SKM-1 (cell line): ENCODE data around the gene IL1RAPL1.

Experiments
- DNase-seq: peaks from one replicate; lab custom pipeline; 2025; ENCODE audit not compliant: unreplicated experiment; lab: John Stamatoyannopoulos, UW

The IL1RAPL1 gene

DNA sequence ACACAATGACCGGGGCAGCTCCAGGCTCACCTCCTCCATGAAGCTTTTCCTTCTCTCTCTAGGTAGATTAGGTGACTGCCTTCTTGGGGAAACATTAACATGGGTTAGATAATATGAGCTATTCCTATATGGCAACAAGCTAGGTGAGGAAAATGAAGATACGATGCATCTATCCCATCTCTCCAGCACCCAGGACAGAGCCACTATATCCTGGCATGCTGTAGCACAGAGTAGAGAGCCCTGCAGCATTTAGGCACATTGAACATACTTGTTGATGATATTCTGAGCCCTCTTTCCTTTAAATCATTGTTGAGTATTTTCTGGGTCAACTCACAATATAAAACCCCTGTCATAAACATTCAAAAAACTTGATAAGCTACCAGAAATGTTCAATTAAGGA, 1133.9 kb downstream of the IL1RAPL1 start:
- no peak for DNase-seq

DNA sequence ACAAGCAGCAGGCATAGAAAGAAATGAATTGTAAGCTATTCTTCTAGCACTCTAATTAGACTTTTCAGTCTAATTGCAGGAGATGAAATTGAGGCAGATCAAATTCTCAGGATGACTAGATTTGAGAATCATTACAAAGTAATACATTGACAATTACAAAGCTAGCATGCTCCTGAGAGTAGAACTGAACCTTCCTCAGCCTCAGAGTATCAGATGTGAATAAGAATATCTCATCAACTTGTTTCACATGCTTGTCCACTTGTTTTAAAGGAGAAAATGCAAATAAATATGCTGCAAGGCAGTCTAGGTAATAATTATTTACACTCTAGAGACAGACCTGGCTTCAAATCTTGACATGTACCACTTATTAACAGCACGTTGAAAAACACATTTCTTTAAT, 1137.1 kb downstream of the IL1RAPL1 start:
- no peak for DNase-seq

DNA sequence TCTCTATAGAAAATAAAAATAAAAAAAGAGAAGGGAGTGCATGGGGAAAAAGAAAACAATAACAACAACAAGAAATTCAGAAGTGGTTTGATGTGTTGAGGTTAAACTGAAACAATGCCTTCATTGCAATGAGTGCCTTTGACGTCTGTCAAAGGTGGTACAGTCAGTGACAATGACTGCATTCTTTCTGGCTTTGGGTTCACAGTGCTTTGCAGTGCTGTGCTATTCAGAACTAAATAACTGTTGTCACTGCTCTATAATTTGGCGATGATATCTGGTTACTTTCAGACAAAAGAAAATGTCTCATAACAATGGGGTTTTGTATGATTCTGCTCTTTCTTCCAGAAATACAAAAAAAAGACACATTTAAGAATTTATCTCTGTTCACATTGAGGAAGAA, 1139.6 kb downstream of the IL1RAPL1 start:
- no peak for DNase-seq

DNA sequence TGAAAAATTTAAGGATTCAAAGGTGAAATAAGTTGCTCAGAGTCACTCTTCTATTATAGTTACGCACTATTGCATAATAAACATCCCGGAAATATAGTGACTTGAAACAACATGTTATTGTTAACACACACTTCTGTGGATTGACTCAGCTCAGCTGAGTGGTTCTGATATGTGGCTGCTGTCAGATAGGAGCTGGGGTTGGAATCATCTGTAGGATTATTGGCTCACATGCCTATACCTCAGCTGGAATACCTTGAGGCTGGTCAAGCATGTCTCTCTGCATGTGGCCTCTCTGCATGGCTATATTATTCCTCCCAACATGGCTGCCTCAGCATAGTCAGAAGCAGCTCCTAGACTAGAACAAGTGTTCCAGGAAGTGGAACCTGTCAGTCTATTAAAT, 1141.4 kb downstream of the IL1RAPL1 start:
- no peak for DNase-seq

DNA sequence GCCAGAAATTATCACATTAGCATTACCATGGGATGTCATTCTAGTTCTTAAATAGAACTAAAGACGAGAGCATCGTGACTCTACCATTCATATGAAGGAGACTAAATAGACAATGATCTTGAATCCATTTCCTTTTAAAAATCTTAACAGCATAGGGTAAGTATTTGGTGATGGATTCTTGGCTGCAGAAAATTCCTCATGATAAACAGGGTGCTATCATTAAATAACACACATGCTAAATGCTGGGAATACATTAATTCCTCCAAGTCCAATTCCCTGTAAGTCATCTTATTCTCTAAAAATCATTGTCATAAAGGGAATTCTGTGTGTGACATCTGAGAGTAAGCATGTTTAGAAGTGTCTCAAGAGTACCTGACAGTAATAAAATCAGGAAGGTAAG, 1157.7 kb downstream of the IL1RAPL1 start:
- DNase-seq: no peak

DNA sequence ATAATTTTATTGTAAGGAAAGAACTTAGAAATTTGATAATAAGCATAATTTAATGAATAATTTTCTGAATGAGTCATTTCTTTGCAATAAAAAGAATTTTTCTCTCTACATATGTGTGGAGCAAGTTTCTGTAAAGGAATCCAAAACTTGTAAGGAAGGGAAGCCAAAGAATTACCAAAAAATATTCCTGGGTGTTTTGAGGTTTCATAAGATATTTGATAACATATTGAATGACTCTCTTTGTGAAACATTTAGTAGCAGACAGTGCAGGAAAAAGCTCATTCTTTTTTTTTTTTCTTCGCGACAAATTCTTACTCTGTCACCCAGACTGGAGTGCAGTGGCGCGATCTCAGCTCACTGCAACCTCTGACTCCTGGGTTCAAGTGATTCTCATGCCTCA, 1159.1 kb downstream of the IL1RAPL1 start:
- no peak for DNase-seq

DNA sequence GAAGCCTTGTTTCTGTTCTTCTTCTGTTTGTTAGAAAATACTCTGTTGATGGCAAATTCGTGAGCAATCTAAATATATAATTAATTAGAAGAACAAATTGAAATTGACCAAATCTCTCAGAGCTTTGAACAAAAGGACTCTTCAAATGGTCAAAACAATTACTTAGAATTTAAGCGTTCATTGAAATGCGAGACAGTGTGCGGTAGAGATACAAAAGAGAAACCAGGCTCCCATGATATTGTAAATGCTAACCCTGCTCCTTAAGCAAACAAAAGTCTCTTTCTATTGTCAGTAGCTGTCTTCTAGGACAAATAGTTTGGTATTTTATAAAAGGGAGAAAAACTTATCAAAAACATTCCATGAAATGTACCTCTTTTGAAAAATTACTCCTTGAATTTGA, 1174.8 kb downstream of the IL1RAPL1 start:
- DNase-seq: no peak

DNA sequence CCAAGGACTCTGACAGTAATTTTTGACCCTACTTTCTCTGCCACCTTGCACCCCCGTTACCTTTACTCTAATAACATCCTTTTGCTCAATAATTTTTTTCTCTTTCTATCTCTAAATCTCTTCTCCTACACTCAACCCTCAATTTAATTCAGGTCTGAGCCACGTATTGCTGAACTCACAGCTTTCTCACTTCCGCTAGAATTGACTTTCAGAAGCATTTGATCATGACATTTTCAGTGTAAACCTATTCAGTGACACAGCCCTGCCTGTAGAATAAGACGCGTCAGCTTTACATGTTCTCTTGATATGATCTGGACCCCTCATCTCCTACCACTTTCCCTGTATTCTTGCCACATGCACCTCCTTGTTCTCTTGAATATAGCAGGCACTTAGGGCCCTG, 1188.6 kb downstream of the IL1RAPL1 start:
- no peak for DNase-seq

DNA sequence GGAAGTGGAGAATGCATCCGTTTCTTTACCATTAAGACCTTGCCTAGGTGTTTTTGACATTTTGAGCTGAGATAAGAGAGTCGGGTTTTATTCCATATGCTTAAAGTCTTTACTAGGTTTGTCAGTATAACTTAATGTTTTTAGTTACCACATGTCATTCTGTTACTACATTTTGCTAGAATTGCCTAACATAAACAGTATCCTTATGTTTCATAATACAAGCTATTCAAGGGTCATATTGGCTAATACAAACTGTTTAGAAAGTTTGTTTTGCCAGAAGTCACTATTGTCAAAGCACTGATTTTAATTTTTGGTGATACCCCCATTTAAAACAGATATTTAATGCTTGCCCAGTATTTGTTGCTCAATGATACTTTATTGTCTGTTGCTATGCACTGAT, 1200.4 kb downstream of the IL1RAPL1 start:
- no peak for DNase-seq

DNA sequence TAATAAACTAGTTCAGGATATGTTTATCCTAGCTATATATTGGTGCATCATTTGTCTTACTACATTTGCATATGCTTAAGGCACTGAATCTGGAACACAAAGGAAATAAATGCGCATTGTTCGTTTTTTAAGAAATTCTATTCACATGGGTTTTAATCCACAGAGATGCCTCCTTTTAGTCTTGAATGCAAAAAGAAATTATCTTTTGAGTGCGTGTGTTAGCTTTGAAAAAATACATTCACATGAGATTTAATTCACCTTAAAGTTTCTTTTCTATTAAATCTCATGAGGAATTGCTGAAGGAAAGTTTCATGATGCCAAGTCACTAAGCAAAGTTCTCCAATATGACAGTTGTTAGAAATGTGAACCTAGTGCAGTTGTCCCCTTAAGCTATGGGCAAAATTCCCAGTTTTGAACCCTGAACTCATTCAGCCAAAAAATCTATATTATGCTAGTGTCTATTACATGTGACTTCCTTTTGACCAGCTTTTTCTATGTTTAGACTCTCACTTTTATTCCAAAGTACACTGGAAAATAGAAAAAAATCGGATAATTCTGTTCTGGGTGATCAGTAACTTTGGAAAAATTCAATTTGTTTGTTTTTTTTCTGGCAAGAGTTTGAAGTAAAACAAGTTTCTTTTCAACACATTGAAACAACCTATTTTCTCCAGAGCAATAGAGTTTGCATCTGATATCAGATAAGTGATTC, 1201.9 kb downstream of the IL1RAPL1 start:
- no peak for DNase-seq

DNA sequence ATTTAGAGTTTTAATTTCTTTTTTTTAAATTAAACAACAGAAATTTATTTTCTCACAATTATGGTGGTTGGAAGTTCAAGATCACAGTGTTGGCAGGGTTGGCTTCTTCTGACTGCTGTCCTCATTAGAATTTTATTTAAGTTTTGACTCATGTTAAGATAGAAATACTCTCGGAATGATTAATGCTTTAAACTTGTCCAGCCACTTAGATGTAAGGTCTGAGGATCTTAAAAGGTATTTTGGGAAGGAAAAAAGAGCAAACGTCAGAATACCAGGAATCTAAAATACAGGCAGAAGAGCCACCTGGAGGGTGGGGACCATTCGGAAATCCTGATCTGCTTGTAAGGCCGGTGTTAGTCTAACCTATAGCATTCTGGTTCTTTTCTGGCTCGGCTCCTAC, 1205.1 kb downstream of the IL1RAPL1 start:
- no peak for DNase-seq

DNA sequence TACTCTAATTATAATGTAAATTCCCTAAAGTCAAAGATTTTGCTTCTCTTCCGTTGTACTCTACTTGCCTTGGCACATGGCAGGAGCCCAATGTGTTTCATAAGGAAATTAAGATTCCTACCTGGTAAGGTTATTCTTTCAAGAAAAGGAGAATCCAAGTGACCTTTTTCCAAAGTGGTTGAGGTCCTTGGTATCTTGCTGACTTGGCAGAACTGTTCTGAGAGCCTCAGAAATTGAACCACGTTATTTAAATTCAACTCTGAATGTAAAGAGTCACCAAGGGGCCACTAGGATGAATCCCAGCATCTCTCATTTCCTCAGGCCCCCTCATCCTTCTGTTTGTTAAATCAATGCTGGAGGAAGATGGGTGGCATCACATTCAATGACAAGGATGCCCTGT, 1209.9 kb downstream of the IL1RAPL1 start:
- no peak for DNase-seq

DNA sequence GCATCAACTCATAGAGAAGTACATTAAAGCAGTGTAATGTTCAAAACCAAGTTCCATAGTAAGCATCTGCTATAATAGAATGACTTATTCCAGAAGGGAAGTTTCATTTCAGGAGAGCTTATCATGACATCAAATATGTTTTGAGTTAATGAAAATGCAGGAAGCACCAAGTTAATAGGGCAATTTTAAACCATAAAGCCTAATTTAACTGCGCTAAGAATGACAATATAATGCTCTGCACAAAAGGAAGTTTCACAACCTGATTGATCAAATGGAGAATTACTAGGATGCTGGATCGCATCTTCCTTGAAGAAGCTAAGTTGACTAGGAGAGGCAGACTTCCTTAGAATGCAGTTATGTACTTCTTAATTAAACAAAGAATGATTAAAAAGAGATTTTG, 1211.2 kb downstream of the IL1RAPL1 start:
- no peak for DNase-seq

DNA sequence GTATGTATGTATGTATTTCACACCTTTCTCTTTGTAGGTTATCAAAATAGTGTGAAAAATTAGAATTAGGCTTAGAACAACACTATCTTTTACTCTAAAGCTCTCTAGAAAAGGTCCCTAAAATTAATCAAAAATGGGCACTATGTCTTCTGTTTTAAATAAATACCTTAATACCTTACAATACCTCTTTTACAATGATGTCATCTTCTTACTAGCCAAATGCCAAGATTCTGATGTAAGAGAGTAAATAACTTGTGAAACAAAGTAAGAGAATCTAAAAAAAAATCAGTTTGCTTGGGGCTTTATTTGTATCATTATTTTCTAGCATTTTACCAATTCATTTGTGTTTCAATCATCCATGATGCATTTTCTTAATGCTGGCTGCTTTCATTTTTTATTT, 1225.9 kb downstream of the IL1RAPL1 start:
- DNase-seq: no peak

DNA sequence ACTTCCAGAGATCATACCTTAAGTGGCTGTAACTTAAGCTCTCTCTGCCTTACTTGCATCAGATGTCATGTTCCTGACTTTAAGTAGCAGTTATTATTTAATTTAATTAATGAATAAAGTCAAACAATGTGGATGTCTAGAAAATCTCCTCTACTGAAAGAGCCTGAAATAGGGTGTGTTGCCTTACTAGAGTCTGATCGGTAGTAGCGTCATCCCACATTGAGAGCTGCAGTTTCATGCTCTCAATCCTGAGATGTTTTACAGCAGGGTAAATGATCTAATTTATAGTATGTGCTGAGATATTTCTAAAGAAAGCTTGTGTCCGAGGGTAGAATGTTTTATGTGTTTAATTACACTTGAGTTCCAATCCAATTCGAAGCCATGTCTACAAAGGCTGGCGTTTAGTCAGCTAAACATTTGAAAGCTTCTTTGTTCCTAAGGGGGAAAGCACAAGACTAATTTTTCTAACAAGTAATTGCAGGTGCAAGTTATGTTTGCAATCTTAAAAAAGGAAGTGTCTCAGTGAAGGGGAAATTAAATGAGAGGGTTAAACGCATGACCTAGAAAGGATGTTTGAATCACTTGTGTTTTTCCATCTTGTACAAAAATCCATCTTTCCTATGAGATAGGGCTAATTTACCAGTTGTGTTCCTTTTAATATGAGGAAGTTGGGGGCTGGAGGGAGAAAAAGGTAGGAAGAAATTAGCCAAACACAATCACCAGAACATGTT, 1237.1 kb downstream of the IL1RAPL1 start:
- no peak for DNase-seq

DNA sequence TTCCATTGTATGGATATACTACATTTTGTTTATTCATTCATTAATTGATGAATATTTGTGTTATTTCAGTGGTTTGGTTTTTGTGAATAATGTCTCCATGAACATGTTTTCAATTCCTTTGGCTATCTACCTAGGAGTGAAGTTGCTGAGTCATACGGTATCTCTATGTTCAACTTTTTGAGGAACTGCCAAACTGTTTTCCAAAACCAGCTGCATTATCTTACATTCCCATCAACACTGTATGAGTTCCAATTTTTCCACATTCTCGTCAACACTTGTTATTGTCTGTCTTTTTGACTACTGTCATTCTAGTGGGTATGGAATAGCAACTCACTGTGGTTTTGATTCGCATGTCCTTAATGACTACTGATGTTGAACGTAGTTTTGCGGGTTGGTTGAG, 1239.5 kb downstream of the IL1RAPL1 start:
- no peak for DNase-seq

DNA sequence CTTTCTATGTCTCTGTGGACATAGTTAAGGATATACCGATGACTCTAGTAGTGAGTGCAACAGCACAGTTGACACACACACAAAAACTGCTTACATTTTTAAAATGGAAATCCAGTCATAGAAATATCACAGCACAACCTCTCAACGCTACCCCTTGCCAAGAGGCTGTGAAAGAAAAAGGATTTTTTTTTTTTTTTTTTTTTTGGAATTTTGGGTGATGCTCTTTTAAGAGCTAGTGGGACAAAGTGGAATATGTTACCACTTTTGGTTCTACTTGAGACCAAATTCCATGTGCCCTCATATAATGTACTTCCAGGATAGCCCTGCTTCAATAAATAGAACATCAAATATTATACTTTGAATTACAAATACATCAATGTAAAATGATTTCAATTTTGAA, 1247.1 kb downstream of the IL1RAPL1 start:
- no peak for DNase-seq

DNA sequence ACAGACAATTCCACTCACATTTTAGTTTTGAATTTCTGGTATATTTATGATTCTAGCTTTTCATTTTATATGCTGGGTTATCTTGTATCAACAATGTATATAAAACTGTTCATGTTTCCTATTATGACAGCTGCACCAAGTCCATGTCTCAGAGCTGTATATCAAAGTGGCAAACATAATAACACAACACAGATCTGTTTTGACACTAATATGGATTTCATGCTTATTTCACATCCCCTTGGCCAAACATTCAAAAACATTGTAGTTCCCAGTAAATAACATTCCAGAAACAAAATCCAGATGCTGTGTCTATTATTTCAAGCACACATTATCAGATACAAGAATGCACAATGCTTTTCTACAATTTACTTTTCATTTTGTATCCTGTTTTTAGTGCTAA, 1247.5 kb downstream of the IL1RAPL1 start:
- DNase-seq: no peak

DNA sequence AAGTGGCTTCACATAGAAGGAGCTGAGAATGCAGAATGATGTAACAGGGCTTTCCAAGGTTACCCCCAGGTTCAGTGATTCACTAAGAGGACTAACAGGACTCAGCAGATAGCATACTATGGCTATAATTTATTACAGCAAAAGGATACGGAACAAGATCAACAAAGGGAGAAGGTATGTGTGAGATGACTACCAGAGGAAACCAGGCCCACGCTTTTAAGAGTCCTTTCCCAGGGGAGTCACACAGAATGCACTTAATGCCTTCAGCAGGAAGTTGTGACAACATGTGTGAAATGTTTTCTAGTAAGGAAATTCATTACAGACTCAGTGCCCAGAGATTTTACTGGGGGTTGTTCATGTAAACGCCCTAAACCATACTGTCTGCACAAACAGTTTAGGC, 1254.5 kb downstream of the IL1RAPL1 start:
- no peak for DNase-seq

DNA sequence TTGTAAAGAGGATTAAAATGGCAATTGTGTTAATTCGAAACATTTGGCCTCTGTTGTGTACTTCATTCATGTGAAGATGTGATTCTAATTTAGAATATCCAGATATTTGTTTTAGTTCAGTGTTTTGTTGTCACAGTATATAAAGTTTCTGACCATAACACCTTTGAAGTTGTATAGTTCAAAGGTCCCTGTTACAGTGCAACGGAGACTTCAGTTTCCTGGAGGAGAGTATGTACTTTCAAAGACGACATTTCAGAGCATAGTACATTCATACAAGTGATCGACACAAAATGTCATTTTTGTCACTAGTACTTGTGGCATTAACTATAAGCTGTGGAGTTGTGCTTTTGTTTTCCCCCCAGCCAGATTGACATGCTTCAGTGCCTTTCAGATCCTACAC, 1255.3 kb downstream of the IL1RAPL1 start:
- no peak for DNase-seq

DNA sequence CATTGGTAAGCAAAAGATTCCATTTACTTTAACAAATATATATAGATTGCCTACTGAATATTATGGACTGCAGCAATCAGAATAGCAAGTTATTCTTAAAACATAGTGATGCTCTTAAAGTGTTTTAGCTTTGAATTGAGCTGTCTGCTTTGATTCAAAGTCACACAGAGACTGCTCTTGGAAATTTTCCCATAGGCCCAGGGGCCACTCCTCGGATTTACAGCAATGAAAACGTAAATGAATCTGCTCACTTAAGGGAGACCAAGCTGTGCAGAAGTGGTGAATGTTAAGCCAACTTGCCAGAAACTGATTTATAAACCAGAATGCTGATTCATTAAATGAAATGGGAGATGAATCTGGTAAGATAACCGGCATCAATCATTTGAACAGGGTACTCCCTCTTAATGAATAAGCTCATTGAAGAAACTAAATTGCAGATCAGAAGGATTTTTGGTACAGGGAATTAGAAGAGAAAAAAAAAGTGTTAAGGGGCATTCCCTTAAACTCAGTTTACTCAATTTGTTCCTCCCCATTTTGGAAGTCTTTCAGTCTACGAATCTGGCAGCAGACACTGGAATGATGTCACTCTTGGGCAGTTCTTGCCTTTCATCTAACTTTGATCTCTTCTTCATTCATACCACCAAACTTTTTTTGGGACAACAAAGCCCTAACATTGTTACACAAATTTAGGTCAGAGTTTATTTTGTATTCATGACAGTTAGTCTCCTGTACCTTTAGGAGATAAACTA, 1264.8 kb downstream of the IL1RAPL1 start:
- DNase-seq: no peak

DNA sequence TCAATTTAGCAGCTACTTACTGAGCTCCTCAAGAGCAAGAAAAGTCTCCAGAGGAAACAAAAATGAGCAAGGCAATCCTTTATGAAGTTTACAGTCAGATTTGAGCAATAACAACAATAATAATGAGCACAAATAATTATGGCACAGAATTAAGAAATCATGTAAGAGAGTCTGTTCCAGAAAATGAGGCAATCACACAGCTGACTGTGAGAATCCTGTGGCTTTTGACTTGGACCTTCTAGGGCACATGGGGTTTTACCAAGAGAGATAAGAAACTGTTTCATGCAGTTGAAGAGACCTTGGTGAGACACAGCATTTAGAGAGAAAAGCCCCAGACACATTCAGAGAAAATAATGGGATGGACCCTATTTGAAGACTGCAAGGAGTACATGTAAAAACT, 1265.5 kb downstream of the IL1RAPL1 start:
- no peak for DNase-seq
